Lower leg skin (tissue), 4 donors: Measurements from ENCODE around the gene KCNJ10. TPM values are rescaled to one million over a fixed set of nuclear protein-coding genes. Genes with fewer than 3 reads are reported as not detected.

Experiments
- DNase-seq, 2 donors: peaks; one replicate each; pipeline ENCODE4 v3.0.0-alpha.2; 2019; ENCODE audit warnings: low spot score in 2 of 2
- H3K4me3 ChIP-seq: fragments of 200-600 bp; sonication (generic); 2 replicates; pipeline ENCODE4 v1.5.1; 2017; ENCODE audit warnings: mild to moderate bottlenecking, low read depth; ENCODE audit not compliant: poor library complexity, severe bottlenecking
- CTCF ChIP-seq, 3 donors: fragments of 450-650 bp; IDR thresholded peaks; one replicate each; pipeline ENCODE4 v1.5.1; 2016; ENCODE audit warnings: antibody characterized with exemption in 3 of 3, mild to moderate bottlenecking in 3 of 3, moderate library complexity in 2 of 3
- POLR2A ChIP-seq, 2 donors: fragments of 450-650 bp; IDR thresholded peaks; one replicate each; pipeline ENCODE4 v1.6.1; 2016 to 2017; ENCODE audit warnings: antibody characterized with exemption in 2 of 2, mild to moderate bottlenecking in 1 of 2, moderate library complexity in 1 of 2
- WGBS, 2 donors: methylation state at CpG; one replicate each; pipeline ENCODE4 v1.1.5; 2018; 5-methylcytosine and 5-hydroxymethylcytosine counted together
- intact Hi-C: fragments of 100-400 bp; cut with DNase I; formaldehyde crosslinking; loops from one replicate; pipeline ENCODE4 v1.15.0; 2023; ENCODE audit warnings: low total_unique reads
- total RNA-seq, 4 donors: library from RNA; depleted of rRNA; stranded (reverse); fragments of >200 nt; gene quantifications; one replicate each; pipeline ENCODE4 v1.1.0, GENCODE V29; 2016

The KCNJ10 gene
- total RNA-seq, 4 donors from 2014 or later: not detected

- WGBS, 2 donors: 82 to 85% methylated on average over 5 of the region's 5 CpGs
- no peak for DNase-seq
- TF ChIP-seq POLR2A (IDR thresholded peaks at IDR 0.05) (no peak), CTCF (IDR thresholded peaks at IDR 0.05) (no peak)
- intact Hi-C loops: no loop called here
- H3K4me3 ChIP-seq: no peak overlapping the region
These were observed 48.4 kb downstream of the KCNJ10 start for GRCh38 chr1:160021376-160022074.

- no peak overlapping the region for H3K4me3 ChIP-seq
- intact Hi-C loops: no loop called here
- 85 to 93% methylated on average over 5 of the region's 5 CpGs for WGBS, 2 donors
- TF ChIP-seq POLR2A (IDR thresholded peaks at IDR 0.05) (no peak), CTCF (IDR thresholded peaks at IDR 0.05) (no peak)
- DNase-seq: no peak
These were observed 49.8 kb downstream of the KCNJ10 start for GRCh38 chr1:160020196-160020595.

GRCh38 chr1:160018900-160019299, 51.1 kb downstream of the KCNJ10 start:
- no peak for DNase-seq
- 41 to 58% methylated on average over 1 of the region's 1 CpG for WGBS, 2 donors
- intact Hi-C loops: no loop called here

GRCh38 chr1:160018347-160018746, 51.6 kb downstream of the KCNJ10 start:
- H3K4me3 ChIP-seq: no peak overlapping the region
- no peak for DNase-seq
- intact Hi-C loops: no loop called here
- no peak for TF ChIP-seq CTCF (IDR thresholded peaks at IDR 0.05)
- TF ChIP-seq POLR2A (IDR thresholded peaks at IDR 0.05): no peak
- WGBS, 2 donors: 38 to 64% methylated on average over 3 of the region's 3 CpGs

More at GRCh38 chr1:160018900-160019299, 51.1 kb downstream of the KCNJ10 start:
- no peak overlapping the region for H3K4me3 ChIP-seq
- TF ChIP-seq POLR2A (IDR thresholded peaks at IDR 0.05) (no peak), CTCF (IDR thresholded peaks at IDR 0.05) (no peak)

- no peak overlapping the region for H3K4me3 ChIP-seq
- intact Hi-C loops: no loop called here
- 51 to 76% methylated on average over 1 of the region's 1 CpG for WGBS, 2 donors
- no peak for DNase-seq
- TF ChIP-seq POLR2A (IDR thresholded peaks at IDR 0.05) (no peak), CTCF (IDR thresholded peaks at IDR 0.05) (no peak)
These were observed 52.4 kb downstream of the KCNJ10 start for GRCh38 chr1:160017592-160017991.

- 63 to 80% methylated on average over 3 of the region's 3 CpGs for WGBS, 2 donors
- TF ChIP-seq CTCF (IDR thresholded peaks at IDR 0.05) (no peak), POLR2A (IDR thresholded peaks at IDR 0.05) (no peak)
- intact Hi-C loops: no loop called here
These were observed 58.2 kb downstream of the KCNJ10 start for GRCh38 chr1:160011781-160012180.

More at GRCh38 chr1:160011781-160012180, 58.2 kb downstream of the KCNJ10 start:
- no peak overlapping the region for H3K4me3 ChIP-seq
- DNase-seq: no peak
